Loucy (cell line): ENCODE results near the gene CYTH3.
"Not testable (repeated sequence)": the region's sequence is repeated elsewhere in the genome, so short reads cannot be mapped to it uniquely, and the experiment has no call there.

Experiments
- H2AFZ ChIP-seq: fragments of 200-600 bp; sonication (generic); 2 replicates; pipeline ENCODE4 v1.6.0; 2016; ENCODE audit warnings: antibody characterized with exemption, mild to moderate bottlenecking, low read length, moderate library complexity
- H3F3A ChIP-seq: fragments of 200-600 bp; 2 replicates; pipeline ENCODE4 v1.6.0; 2016; ENCODE audit warnings: antibody characterized with exemption, low read depth, mild to moderate bottlenecking
- H3K27me3 ChIP-seq: fragments of 200-600 bp; sonication (generic); 2 replicates; pipeline ENCODE4 v1.6.1; 2014; ENCODE audit warnings: low read length, mild to moderate bottlenecking; ENCODE audit not compliant: insufficient read depth, poor library complexity, severe bottlenecking
- H3K36me3 ChIP-seq: fragments of 200-600 bp; sonication (generic); 2 replicates; pipeline ENCODE4 v1.6.1; 2016; ENCODE audit warnings: low read length; ENCODE audit not compliant: insufficient read depth
- H3K4me1 ChIP-seq: fragments of 200-600 bp; sonication (generic); 2 replicates; pipeline ENCODE4 v1.5.1; 2014; ENCODE audit warnings: low read length, mild to moderate bottlenecking; ENCODE audit not compliant: insufficient read depth, poor library complexity, severe bottlenecking
- H3K4me2 ChIP-seq: fragments of 200-600 bp; sonication (generic); 2 replicates; pipeline ENCODE4 v1.6.0; 2014; ENCODE audit warnings: antibody characterized with exemption, low read length, low read depth, mild to moderate bottlenecking; ENCODE audit not compliant: poor library complexity, severe bottlenecking
- H3K4me3 ChIP-seq: fragments of 200-600 bp; sonication (generic); 2 replicates; pipeline ENCODE4 v1.5.1; 2014; ENCODE audit warnings: low read length, mild to moderate bottlenecking, mixed read lengths; ENCODE audit not compliant: poor library complexity, severe bottlenecking
- H3K79me2 ChIP-seq: fragments of 200-600 bp; sonication (generic); 2 replicates; pipeline ENCODE4 v1.6.1; 2014; ENCODE audit warnings: low read length; ENCODE audit not compliant: insufficient read depth
- H3K9ac ChIP-seq: fragments of 200-600 bp; sonication (generic); 2 replicates; pipeline ENCODE4 v1.6.0; 2014; ENCODE audit warnings: mild to moderate bottlenecking, low read depth, low read length, moderate library complexity; ENCODE audit not compliant: poor library complexity, severe bottlenecking
- H3K9me2 ChIP-seq: fragments of 200-600 bp; sonication (generic); replicated peaks from 2 replicates; pipeline ENCODE4 v1.6.1; 2016; ENCODE audit warnings: low read depth, low read length, mixed read lengths
- H3K9me3 ChIP-seq: fragments of 200-600 bp; sonication (generic); 2 replicates; pipeline ENCODE4 v1.6.1; 2014; ENCODE audit warnings: mild to moderate bottlenecking, antibody characterized with exemption, low read length, low read depth; ENCODE audit not compliant: insufficient read depth
- H4K20me1 ChIP-seq: fragments of 200-600 bp; sonication (generic); 2 replicates; pipeline ENCODE4 v1.6.0; 2014; ENCODE audit warnings: antibody characterized with exemption, low read length, mild to moderate bottlenecking; ENCODE audit not compliant: insufficient read depth, poor library complexity, severe bottlenecking
- EZH2phosphoT487 ChIP-seq: fragments of 200-600 bp; IDR thresholded peaks from 2 replicates; pipeline ENCODE4 v1.6.1; 2018; ENCODE audit warnings: antibody characterized with exemption, mild to moderate bottlenecking, moderate library complexity, borderline replicate concordance
- TF ChIP-seq, protein P1 (sequence below): fragments of 200-600 bp; sonication (generic); conservative IDR thresholded peaks from 2 replicates; pipeline ENCODE4 v1.5.1; 2014; ENCODE audit warnings: mild to moderate bottlenecking, antibody characterized with exemption, low read length

CYTH3 gene

GRCh38 chr7:6232534-6232933, 39.9 kb downstream of the CYTH3 start:
- H3K4me2 ChIP-seq = no peak overlapping the region
- no peak overlapping the region for H2AFZ ChIP-seq
- H3K4me1 ChIP-seq = peaks cover 24% of the 10 kb centered on the region

GRCh38 chr7:6232116-6232515, 40.3 kb downstream of the CYTH3 start:
- Histone ChIP-seq H3K4me2 (no peak overlapping the region), H3K9me3 (no peaks in the 10 kb centered on the region), H3K79me2 (no peaks in the 10 kb centered on the region), H2AFZ (no peak overlapping the region), H3F3A (no peaks in the 10 kb centered on the region), H3K4me3 (no peak overlapping the region), H3K27me3 (no peaks in the 10 kb centered on the region), H3K9me2 (no peaks in the 10 kb centered on the region), H3K9ac (no peak overlapping the region), H3K36me3 (no peaks in the 10 kb centered on the region), H4K20me1 (no peaks in the 10 kb centered on the region), H3K4me1 (peaks cover 24% of the 10 kb centered on the region)
- TF ChIP-seq, protein P1, sequence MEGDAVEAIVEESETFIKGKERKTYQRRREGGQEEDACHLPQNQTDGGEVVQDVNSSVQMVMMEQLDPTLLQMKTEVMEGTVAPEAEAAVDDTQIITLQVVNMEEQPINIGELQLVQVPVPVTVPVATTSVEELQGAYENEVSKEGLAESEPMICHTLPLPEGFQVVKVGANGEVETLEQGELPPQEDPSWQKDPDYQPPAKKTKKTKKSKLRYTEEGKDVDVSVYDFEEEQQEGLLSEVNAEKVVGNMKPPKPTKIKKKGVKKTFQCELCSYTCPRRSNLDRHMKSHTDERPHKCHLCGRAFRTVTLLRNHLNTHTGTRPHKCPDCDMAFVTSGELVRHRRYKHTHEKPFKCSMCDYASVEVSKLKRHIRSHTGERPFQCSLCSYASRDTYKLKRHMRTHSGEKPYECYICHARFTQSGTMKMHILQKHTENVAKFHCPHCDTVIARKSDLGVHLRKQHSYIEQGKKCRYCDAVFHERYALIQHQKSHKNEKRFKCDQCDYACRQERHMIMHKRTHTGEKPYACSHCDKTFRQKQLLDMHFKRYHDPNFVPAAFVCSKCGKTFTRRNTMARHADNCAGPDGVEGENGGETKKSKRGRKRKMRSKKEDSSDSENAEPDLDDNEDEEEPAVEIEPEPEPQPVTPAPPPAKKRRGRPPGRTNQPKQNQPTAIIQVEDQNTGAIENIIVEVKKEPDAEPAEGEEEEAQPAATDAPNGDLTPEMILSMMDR = no peak
- TF ChIP-seq EZH2phosphoT487 = no peak

More at GRCh38 chr7:6232534-6232933, 39.9 kb downstream of the CYTH3 start:
- no peak overlapping the region for H3K4me3 ChIP-seq
- no peaks in the 10 kb centered on the region for H4K20me1 ChIP-seq
- no peaks in the 10 kb centered on the region for H3K9me3 ChIP-seq
- no peaks in the 10 kb centered on the region for H3K36me3 ChIP-seq
- no peaks in the 10 kb centered on the region for H3K27me3 ChIP-seq
- no peaks in the 10 kb centered on the region for H3K9me2 ChIP-seq
- H3F3A ChIP-seq = no peaks in the 10 kb centered on the region
- no peak overlapping the region for H3K9ac ChIP-seq
- no peaks in the 10 kb centered on the region for H3K79me2 ChIP-seq
- TF ChIP-seq, protein P1 = no peak
- no peak for TF ChIP-seq EZH2phosphoT487

- Histone ChIP-seq H3K9me3 (no peaks in the 10 kb centered on the region), H3K4me3 (no peak overlapping the region), H3K36me3 (no peaks in the 10 kb centered on the region), H2AFZ (no peak overlapping the region), H3K4me2 (no peak overlapping the region), H3K9me2 (no peaks in the 10 kb centered on the region), H3K9ac (no peak overlapping the region), H3F3A (no peaks in the 10 kb centered on the region), H3K79me2 (no peaks in the 10 kb centered on the region), H4K20me1 (no peaks in the 10 kb centered on the region), H3K4me1 (peaks cover 24% of the 10 kb centered on the region), H3K27me3 (no peaks in the 10 kb centered on the region)
- TF ChIP-seq, protein P1 = no peak
- TF ChIP-seq EZH2phosphoT487 = no peak
Measured at GRCh38 chr7:6231184-6231583, 41.2 kb downstream of the CYTH3 start.

DNA sequence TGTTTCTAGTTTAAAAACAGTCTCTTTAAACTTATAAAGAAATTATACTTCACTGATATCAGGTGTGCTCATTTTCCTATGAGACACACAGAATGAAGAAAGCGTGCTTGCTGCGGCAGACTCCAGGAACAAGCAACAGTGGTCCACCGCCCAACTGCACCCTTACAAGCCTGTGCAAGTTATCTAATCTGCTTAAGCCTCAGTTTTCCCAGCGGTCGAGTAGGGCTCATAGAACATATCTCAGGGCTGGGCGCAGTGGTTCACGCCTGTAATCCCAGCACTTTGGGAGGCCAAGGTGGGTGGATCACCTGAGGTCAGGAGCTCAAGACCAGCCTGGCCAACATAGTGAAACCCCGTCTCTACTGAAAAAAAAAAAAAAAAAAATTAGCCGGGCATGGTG, 43.1 kb downstream of the CYTH3 start:
- not testable (repeated sequence) for H4K20me1 ChIP-seq, H3K4me3 ChIP-seq
- H3K4me1 ChIP-seq = peaks cover 20% of the 10 kb centered on the region

More for the DNA sequence above, 43.1 kb downstream of the CYTH3 start:
- not testable (repeated sequence) for H2AFZ ChIP-seq, H3F3A ChIP-seq, H3K9me3 ChIP-seq, H3K4me2 ChIP-seq, H3K9me2 ChIP-seq, H3K79me2 ChIP-seq, H3K27me3 ChIP-seq, H3K36me3 ChIP-seq, H3K9ac ChIP-seq
